ENCODE data around the gene NUDT16L1. TPM values are rescaled to one million over a fixed set of nuclear protein-coding genes. Genes with fewer than 3 reads are reported as not detected.

NUDT16L1 gene
- total RNA-seq, 1 donor: 28.0 TPM

- Histone ChIP-seq H3K27me3 (ENCODE audit: insufficient read depth, low read length) (no peaks in the 10 kb centered on the region), H3K9me3 (ENCODE audit: low read depth, low read length) (no peaks in the 10 kb centered on the region), H3K4me3 (ENCODE audit: low read length) (no peak overlapping the region), H3K4me1 (ENCODE audit: insufficient read depth, low read length) (peaks cover 42% of the 10 kb centered on the region)
These were observed 1.5 kb downstream of the NUDT16L1 start for GRCh38 chr16:4694642-4695451.

DNA sequence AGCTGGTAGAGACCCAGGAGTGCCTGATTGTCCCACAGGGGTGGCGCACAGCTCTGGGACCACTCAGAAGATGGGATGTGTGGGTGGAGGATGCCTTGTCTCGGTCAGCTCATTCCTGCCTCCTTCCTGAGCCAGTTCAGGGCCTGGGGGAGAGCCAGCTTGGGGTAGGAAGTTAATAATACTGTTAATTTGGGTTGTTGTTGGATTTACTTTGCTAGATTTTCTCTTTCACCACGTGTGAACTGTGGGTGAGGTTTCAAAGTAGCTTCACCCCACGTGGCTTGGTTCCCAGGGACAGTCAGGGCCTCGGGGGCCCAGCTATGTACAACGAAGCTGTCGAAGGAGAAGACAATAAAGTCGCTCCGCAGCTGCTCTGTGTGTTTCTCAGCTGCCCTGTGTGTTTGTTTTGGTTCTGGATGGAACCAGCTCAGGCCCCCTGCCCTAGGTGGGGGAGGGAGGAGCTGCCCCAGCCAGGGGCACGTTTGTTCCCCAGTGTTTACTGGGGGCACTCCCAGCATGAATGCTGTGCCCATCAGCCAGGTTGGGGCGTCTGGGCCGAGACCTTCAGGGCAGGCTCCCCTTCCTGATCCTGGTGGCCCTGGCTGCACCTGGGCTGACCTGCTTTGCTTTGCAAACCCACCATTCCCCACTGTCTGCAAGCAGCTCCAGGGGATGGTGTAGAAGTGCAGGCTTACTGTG, 2.3 kb downstream of the NUDT16L1 start:
- peaks cover 36% of the 10 kb centered on the region for H3K4me1 ChIP-seq (ENCODE audit: insufficient read depth, low read length)
- H3K4me3 ChIP-seq (ENCODE audit: low read length): no peak overlapping the region
- H3K27me3 ChIP-seq (ENCODE audit: insufficient read depth, low read length): no peaks in the 10 kb centered on the region
- no peaks in the 10 kb centered on the region for H3K9me3 ChIP-seq (ENCODE audit: low read depth, low read length)

DNA sequence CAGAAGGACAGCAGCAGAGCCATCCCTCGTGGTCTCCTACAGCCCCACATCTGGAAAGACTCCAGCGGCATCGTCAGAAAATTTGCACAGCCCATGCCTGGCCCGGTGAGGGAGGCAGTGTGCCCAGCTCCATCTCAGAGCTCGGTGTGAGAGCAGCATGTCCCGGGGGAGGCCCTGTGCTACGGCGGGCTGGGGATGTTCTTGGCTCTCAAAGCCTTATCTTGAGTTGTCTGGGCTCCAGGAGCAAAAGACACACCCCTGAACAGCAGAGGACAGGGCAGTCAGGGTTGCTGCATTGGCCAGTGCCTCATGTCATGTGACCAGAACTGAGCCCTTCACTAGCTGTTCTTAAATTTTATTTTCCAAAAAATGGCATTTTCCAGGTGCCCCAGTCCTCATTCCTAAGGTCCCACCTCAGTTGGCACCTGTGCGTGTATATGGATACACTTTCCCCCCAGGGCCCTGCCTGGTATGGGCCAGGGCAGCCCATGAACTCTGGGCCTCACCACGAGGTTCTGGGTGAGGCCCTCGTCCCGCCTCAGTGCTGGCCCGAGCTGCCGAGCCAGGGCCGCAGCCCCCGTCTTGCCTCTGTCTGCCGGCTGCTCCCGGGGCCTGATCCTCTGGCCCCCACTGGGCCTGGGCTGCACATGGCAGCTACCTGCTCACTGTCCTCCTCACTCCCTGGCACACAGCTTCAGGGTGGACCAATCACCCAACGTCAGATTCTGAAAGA, 3.0 kb downstream of the NUDT16L1 start:
- Histone ChIP-seq H3K4me3 (ENCODE audit: low read length) (no peak overlapping the region), H3K27me3 (ENCODE audit: insufficient read depth, low read length) (no peaks in the 10 kb centered on the region), H3K4me1 (ENCODE audit: insufficient read depth, low read length) (peaks cover 30% of the 10 kb centered on the region), H3K9me3 (ENCODE audit: low read depth, low read length) (no peaks in the 10 kb centered on the region)

GRCh38 chr16:4696905-4697847, 3.8 kb downstream of the NUDT16L1 start:
- Histone ChIP-seq H3K4me1 (ENCODE audit: insufficient read depth, low read length) (peaks cover 21% of the 10 kb centered on the region), H3K9me3 (ENCODE audit: low read depth, low read length) (no peaks in the 10 kb centered on the region), H3K27me3 (ENCODE audit: insufficient read depth, low read length) (no peaks in the 10 kb centered on the region), H3K4me3 (ENCODE audit: low read length) (no peak overlapping the region)

- Histone ChIP-seq H3K4me3 (ENCODE audit: low read length) (no peak overlapping the region), H3K4me1 (ENCODE audit: insufficient read depth, low read length) (peaks cover 14% of the 10 kb centered on the region), H3K9me3 (ENCODE audit: low read depth, low read length) (no peaks in the 10 kb centered on the region), H3K27me3 (ENCODE audit: insufficient read depth, low read length) (no peaks in the 10 kb centered on the region)
These were observed 4.5 kb downstream of the NUDT16L1 start for GRCh38 chr16:4697848-4698291.

GRCh38 chr16:4698321-4699045, 5.1 kb downstream of the NUDT16L1 start:
- H3K9me3 ChIP-seq (ENCODE audit: low read depth, low read length): no peaks in the 10 kb centered on the region
- H3K27me3 ChIP-seq (ENCODE audit: insufficient read depth, low read length): no peaks in the 10 kb centered on the region
- H3K4me3 ChIP-seq (ENCODE audit: low read length): no peak overlapping the region
- H3K4me1 ChIP-seq (ENCODE audit: insufficient read depth, low read length): peaks cover 12% of the 10 kb centered on the region

- no peaks in the 10 kb centered on the region for H3K27me3 ChIP-seq (ENCODE audit: insufficient read depth, low read length)
- no peak overlapping the region for H3K4me3 ChIP-seq (ENCODE audit: low read length)
- H3K9me3 ChIP-seq (ENCODE audit: low read depth, low read length): no peaks in the 10 kb centered on the region
- H3K4me1 ChIP-seq (ENCODE audit: insufficient read depth, low read length): peaks cover 12% of the 10 kb centered on the region
These were observed 5.7 kb downstream of the NUDT16L1 start for GRCh38 chr16:4699046-4699556.

DNA sequence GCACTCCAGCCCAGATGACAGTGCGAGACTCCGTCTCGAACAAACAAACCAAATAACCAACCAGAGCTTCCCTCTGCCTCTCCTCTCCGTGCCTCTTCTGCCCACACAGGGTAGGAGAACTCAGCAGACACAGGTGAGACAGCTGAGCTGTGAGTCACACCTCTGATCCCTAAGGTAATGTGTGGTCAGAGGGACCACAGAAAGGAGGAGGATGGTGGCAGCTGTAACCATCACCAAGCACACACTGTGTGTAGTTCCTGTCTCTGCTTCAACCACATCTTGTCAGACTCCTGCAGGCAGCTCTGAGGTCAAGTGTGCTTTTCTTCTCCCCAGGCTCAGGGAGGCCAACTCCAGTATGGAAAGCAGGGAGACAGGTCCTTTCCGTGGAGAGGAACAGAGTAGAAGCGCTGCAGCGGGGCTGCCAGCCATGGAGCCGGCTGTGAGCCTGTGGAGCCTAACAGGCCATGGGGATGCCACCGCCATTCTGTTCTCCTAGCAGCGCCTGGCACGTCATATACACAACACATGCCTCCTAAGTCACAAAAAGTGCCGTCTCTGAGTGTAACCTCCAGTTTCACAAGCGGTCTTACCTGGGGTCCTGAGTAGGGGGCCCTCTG, 7.1 kb downstream of the NUDT16L1 start:
- Histone ChIP-seq H3K27me3 (ENCODE audit: insufficient read depth, low read length) (no peaks in the 10 kb centered on the region), H3K4me1 (ENCODE audit: insufficient read depth, low read length) (no peaks in the 10 kb centered on the region), H3K9me3 (ENCODE audit: low read depth, low read length) (no peaks in the 10 kb centered on the region), H3K4me3 (ENCODE audit: low read length) (no peak overlapping the region)

- H3K9me3 ChIP-seq (ENCODE audit: low read depth, low read length): no peaks in the 10 kb centered on the region
- no peaks in the 10 kb centered on the region for H3K27me3 ChIP-seq (ENCODE audit: insufficient read depth, low read length)
- no peaks in the 10 kb centered on the region for H3K4me1 ChIP-seq (ENCODE audit: insufficient read depth, low read length)
- no peak overlapping the region for H3K4me3 ChIP-seq (ENCODE audit: low read length)
These were observed 7.8 kb downstream of the NUDT16L1 start for GRCh38 chr16:4700997-4701743.

DNA sequence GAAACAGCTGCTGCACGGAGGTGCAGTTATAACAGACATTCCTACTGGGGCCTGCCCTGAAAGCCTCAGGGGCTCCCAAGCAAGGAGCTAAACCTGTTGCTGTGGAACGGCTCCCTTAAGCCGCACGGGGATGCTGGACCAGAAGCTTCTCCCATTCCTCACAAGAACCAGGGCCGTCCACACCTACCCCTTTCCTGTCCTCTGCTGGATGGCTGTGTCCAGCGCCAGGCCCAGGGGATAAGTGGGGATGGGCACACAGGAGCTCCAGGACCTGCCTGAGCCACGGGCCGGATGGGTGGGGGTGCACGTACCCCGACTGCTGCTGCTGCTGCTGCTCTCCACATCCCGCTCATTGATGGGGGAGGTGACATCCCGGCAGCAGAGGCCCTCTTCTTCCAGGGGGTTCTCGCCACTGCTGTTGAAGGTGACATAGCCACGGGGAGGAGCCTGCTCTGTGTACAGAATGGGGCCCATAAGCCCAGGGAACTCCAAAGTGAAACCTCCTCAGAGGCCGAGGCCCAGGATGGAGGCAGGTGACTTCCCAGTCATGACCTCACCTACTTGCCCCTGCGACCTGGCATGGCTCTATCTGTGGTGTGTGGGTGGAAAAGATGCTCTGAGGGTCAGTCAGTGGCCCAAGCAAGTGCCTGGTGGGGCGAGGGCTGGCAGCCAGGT, 8.6 kb downstream of the NUDT16L1 start:
- Histone ChIP-seq H3K9me3 (ENCODE audit: low read depth, low read length) (no peaks in the 10 kb centered on the region), H3K4me3 (ENCODE audit: low read length) (no peak overlapping the region), H3K27me3 (ENCODE audit: insufficient read depth, low read length) (no peaks in the 10 kb centered on the region), H3K4me1 (ENCODE audit: insufficient read depth, low read length) (no peaks in the 10 kb centered on the region)

- no peaks in the 10 kb centered on the region for H3K4me1 ChIP-seq (ENCODE audit: insufficient read depth, low read length)
- no peak overlapping the region for H3K4me3 ChIP-seq (ENCODE audit: low read length)
- H3K9me3 ChIP-seq (ENCODE audit: low read depth, low read length): no peaks in the 10 kb centered on the region
- no peaks in the 10 kb centered on the region for H3K27me3 ChIP-seq (ENCODE audit: insufficient read depth, low read length)
These were observed 9.1 kb downstream of the NUDT16L1 start for GRCh38 chr16:4702466-4702808.

GRCh38 chr16:4703906-4704305, 10.5 kb downstream of the NUDT16L1 start:
- Histone ChIP-seq H3K9me3 (ENCODE audit: low read depth, low read length) (no peaks in the 10 kb centered on the region), H3K4me3 (ENCODE audit: low read length) (no peak overlapping the region), H3K27me3 (ENCODE audit: insufficient read depth, low read length) (no peaks in the 10 kb centered on the region), H3K4me1 (ENCODE audit: insufficient read depth, low read length) (no peaks in the 10 kb centered on the region)
